Nucleus accumbens (tissue), 56 donors: Measurements from ENCODE around the gene TCF12.

Source experiments
- DNase-seq, 56 donors: peaks; one replicate each; lab custom pipeline; 2025; lab: John Stamatoyannopoulos, UW

The TCF12 gene

GRCh38 chr15:57305009-57305408, 386.6 kb downstream of the TCF12 start:
- DNase-seq: no peak

GRCh38 chr15:57306161-57306943, 387.9 kb downstream of the TCF12 start:
- DNase-seq: peak in 51 of 56 donors; percentile 7 to 94 (median 64)

- DNase-seq: no peak
These were observed 388.5 kb downstream of the TCF12 start for GRCh38 chr15:57306944-57307411.

GRCh38 chr15:57307527-57308169, 389.2 kb downstream of the TCF12 start:
- DNase-seq: no peak

- DNase-seq: no peak
These were observed 389.7 kb downstream of the TCF12 start for GRCh38 chr15:57308170-57308545.

- no peak for DNase-seq
These were observed 391.7 kb downstream of the TCF12 start for GRCh38 chr15:57309856-57310760.

- no peak for DNase-seq
These were observed 392.4 kb downstream of the TCF12 start for GRCh38 chr15:57310876-57311275.

GRCh38 chr15:57312006-57312317, 393.5 kb downstream of the TCF12 start:
- DNase-seq: no peak

- DNase-seq: no peak
These were observed 394.1 kb downstream of the TCF12 start for GRCh38 chr15:57312318-57313133.

GRCh38 chr15:57313134-57313483, 394.7 kb downstream of the TCF12 start:
- DNase-seq: no peak

GRCh38 chr15:57314221-57314620, 395.8 kb downstream of the TCF12 start:
- no peak for DNase-seq

GRCh38 chr15:57316451-57316850, 398.0 kb downstream of the TCF12 start:
- no peak for DNase-seq

- DNase-seq: no peak
These were observed 400.9 kb downstream of the TCF12 start for GRCh38 chr15:57319226-57319918.

GRCh38 chr15:57319919-57320560, 401.6 kb downstream of the TCF12 start:
- DNase-seq: no peak

GRCh38 chr15:57320631-57321220, 402.3 kb downstream of the TCF12 start:
- peak in 1 of 56 donors; percentile 3 for DNase-seq

- no peak for DNase-seq
These were observed 403.0 kb downstream of the TCF12 start for GRCh38 chr15:57321485-57321884.

- no peak for DNase-seq
These were observed 403.6 kb downstream of the TCF12 start for GRCh38 chr15:57321973-57322601.

- DNase-seq: no peak
These were observed 404.3 kb downstream of the TCF12 start for GRCh38 chr15:57322602-57323250.
